Esophagus squamous epithelium (tissue), 4 donors: Measurements from ENCODE around the gene DENND1A.

ENCODE experiments used
- POLR2A ChIP-seq, 4 donors: fragments of 450-650 bp; IDR thresholded peaks; one replicate each; pipeline ENCODE4 v1.6.1; 2017; ENCODE audit warnings: antibody characterized with exemption in 4 of 4, mild to moderate bottlenecking in 4 of 4, moderate library complexity in 3 of 4
- TF ChIP-seq, protein P1 (sequence below), 6 experiments: fragments of 450-650 bp in 4 of 6; fragments of 200-600 bp in 2 of 6; sonication (generic) in 2 of 6; IDR thresholded peaks; one replicate each; pipeline ENCODE4 v1.5.1; 2016 to 2019; ENCODE audit warnings: antibody characterized with exemption in 6 of 6, mild to moderate bottlenecking in 4 of 6, moderate library complexity in 4 of 6

DNA sequence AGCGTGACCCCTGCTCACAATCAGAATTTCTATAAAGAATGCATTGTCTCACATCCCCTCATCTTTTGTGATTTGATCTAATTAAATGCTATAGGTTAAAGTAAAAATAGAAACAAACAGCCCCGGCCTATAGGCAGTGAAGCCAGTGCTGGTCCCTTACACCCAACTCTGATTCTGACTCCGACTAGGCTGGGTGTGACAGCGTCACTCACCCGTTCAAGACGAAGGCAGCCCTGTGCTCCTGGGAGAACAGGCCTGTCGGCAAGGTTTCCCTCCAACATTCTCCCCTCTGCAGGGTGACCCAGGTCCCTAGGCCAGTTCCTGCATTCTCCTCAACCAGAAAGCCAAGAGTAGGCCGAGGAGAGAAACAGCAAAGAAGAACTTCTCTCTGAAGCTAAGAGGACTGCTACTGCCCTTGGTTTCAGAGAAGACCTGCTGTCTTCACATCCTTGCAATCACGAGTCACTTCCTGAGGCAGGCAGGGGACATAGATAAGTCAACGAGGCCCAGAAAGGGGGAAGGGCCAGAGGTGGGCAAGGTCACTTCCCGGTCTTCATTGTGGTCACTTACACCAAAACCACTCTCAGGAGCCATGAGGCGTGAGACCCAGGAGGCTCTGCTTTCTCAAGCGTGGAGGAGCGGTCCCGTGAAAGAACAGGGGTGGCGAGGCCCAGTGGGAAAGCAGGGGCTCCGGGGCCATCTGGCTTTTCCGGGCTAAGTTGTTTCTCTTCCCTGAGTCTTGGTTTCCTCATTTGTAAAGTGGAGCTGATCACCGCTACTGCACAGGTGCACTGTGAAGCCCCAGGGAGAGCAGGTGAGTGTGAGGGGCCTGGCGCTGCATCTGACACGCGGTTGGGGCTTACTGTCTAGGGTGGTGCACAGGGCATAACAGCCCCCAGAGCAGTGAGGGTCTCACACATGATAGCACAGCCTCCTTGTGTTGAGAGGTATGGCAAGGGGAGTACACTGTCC is 373.2 kb downstream of the DENND1A start:
- TF ChIP-seq, protein P1, sequence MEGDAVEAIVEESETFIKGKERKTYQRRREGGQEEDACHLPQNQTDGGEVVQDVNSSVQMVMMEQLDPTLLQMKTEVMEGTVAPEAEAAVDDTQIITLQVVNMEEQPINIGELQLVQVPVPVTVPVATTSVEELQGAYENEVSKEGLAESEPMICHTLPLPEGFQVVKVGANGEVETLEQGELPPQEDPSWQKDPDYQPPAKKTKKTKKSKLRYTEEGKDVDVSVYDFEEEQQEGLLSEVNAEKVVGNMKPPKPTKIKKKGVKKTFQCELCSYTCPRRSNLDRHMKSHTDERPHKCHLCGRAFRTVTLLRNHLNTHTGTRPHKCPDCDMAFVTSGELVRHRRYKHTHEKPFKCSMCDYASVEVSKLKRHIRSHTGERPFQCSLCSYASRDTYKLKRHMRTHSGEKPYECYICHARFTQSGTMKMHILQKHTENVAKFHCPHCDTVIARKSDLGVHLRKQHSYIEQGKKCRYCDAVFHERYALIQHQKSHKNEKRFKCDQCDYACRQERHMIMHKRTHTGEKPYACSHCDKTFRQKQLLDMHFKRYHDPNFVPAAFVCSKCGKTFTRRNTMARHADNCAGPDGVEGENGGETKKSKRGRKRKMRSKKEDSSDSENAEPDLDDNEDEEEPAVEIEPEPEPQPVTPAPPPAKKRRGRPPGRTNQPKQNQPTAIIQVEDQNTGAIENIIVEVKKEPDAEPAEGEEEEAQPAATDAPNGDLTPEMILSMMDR (IDR thresholded peaks at IDR 0.05): no peak
- TF ChIP-seq POLR2A (IDR thresholded peaks at IDR 0.05): no peak
